SK-N-SH (cell line): ENCODE measurements around the gene TMEM178A. TPM values are rescaled to one million over a fixed set of nuclear protein-coding genes. Genes with fewer than 3 reads are reported as not detected.

Experiments used
- CTCF ChIA-PET: fragments of 300-600, 350-600 bp; formaldehyde crosslinking; extraction: SDS; loops from one replicate; lab custom pipeline; 2021; lab: Yijun Ruan, JAX
- POLR2A ChIA-PET: fragments of 350-600 bp; sonication (Branson Sonifier 250); formaldehyde crosslinking; extraction: SDS; loops from one replicate; lab custom pipeline; 2020; ENCODE audit warnings: antibody characterized with exemption, inconsistent platforms; lab: Yijun Ruan, JAX
- DNase-seq: peaks from one replicate; pipeline ENCODE4 v3.0.0; 2012
- H2AFZ ChIP-seq: fragments of 200-600 bp; sonication (generic); 2 replicates; pipeline ENCODE4 v1.8.1; 2016; ENCODE audit warnings: antibody characterized with exemption, mild to moderate bottlenecking, low read depth
- H3F3A ChIP-seq: fragments of 200-600 bp; sonication (generic); replicated peaks from 2 replicates; pipeline ENCODE3; 2016; ENCODE audit warnings: antibody characterized with exemption, mild to moderate bottlenecking; ENCODE audit not compliant: insufficient read depth
- H3K27ac ChIP-seq, 2 experiments: fragments of 200-500 bp in 1 of 2; fragments of 200-600 bp in 1 of 2; sonication (Bioruptor generic) in 1 of 2; sonication (generic), shearing (Covaris generic) in 1 of 2; 2 replicates each; pipeline versions ENCODE4 v1.5.1 to v1.6.1; 2014 to 2016; ENCODE audit warnings: low read depth in 2 of 2, inconsistent platforms in 1 of 2, low read length in 1 of 2, mild to moderate bottlenecking in 1 of 2, mixed read lengths in 1 of 2
- H3K27me3 ChIP-seq: fragments of 200-600 bp; sonication (generic), shearing (Covaris generic); 2 replicates; pipeline ENCODE4 v1.6.1; 2016; ENCODE audit warnings: mixed run types; ENCODE audit not compliant: insufficient read depth
- H3K36me3 ChIP-seq, 2 experiments: fragments of 200-500 bp in 1 of 2; fragments of 200-600 bp in 1 of 2; sonication (Bioruptor generic) in 1 of 2; sonication (generic) in 1 of 2; replicated peaks in 1 of 2; 2 replicates each; pipeline versions ENCODE3 to v1.5.1; 2014 to 2016; ENCODE audit warnings: low read length in 1 of 2, mild to moderate bottlenecking in 1 of 2; ENCODE audit not compliant: insufficient read depth in 2 of 2, control insufficient read depth in 1 of 2
- H3K4me1 ChIP-seq, 2 experiments: fragments of 200-500 bp in 1 of 2; fragments of 200-600 bp in 1 of 2; sonication (Bioruptor generic) in 1 of 2; sonication (generic), shearing (Covaris generic) in 1 of 2; 2 replicates each; pipeline versions ENCODE4 v1.5.1 to v1.6.1; 2014 to 2016; ENCODE audit warnings: low read depth in 1 of 2, low read length in 1 of 2, mixed run types in 1 of 2; ENCODE audit not compliant: insufficient read depth in 2 of 2, control insufficient read depth in 1 of 2
- H3K4me2 ChIP-seq: fragments of 200-600 bp; sonication (generic), shearing (Covaris generic); 2 replicates; pipeline ENCODE4 v1.6.1; 2017; ENCODE audit warnings: mixed run types
- H3K4me3 ChIP-seq, 2 experiments: fragments of 200-500 bp in 1 of 2; fragments of 200-600 bp in 1 of 2; sonication (Bioruptor generic) in 1 of 2; sonication (generic), shearing (Covaris generic) in 1 of 2; 2 replicates each; pipeline versions ENCODE4 v1.5.1 to v1.8.1; 2014 to 2016; ENCODE audit warnings: low read depth in 2 of 2, inconsistent platforms in 1 of 2, low read length in 1 of 2, mild to moderate bottlenecking in 1 of 2, mixed read lengths in 1 of 2, moderate library complexity in 1 of 2
- H3K79me2 ChIP-seq: fragments of 200-600 bp; sonication (generic); 2 replicates; pipeline ENCODE4 v1.8.1; 2017; ENCODE audit warnings: mild to moderate bottlenecking; ENCODE audit not compliant: insufficient read depth
- H3K9ac ChIP-seq: fragments of 200-600 bp; sonication (generic); 2 replicates; pipeline ENCODE4 v1.6.1; 2017; ENCODE audit warnings: mixed run types
- H3K9me2 ChIP-seq: fragments of 200-600 bp; sonication (generic); 2 replicates; pipeline ENCODE4 v1.6.1; 2017; ENCODE audit warnings: mixed run types
- H3K9me3 ChIP-seq: fragments of 200-600 bp; sonication (generic); 2 replicates; pipeline ENCODE4 v1.6.1; 2017; ENCODE audit warnings: mixed run types, mild to moderate bottlenecking, moderate library complexity
- H4K20me1 ChIP-seq: fragments of 200-600 bp; sonication (generic); 2 replicates; pipeline ENCODE4 v1.6.1; 2017; ENCODE audit warnings: mild to moderate bottlenecking, mixed run types; ENCODE audit not compliant: insufficient read depth
- FOSL2 ChIP-seq: IDR thresholded peaks from 2 replicates; pipeline ENCODE4 v1.4.0; 2012; ENCODE audit warnings: low read depth, mild to moderate bottlenecking, moderate library complexity, borderline replicate concordance
- FOXM1 ChIP-seq: IDR thresholded peaks from 2 replicates; pipeline ENCODE4 v1.4.0; 2012; ENCODE audit warnings: low read depth, mild to moderate bottlenecking
- MXI1 ChIP-seq: IDR thresholded peaks from 2 replicates; pipeline ENCODE4 v1.6.1; 2012; ENCODE audit warnings: mild to moderate bottlenecking, low read depth, low read length, improper control_type of control experiment
- RCOR1 ChIP-seq: fragments of 150-350 bp; IDR thresholded peaks from 2 replicates; pipeline ENCODE4 v1.6.1; 2017; ENCODE audit warnings: antibody characterized with exemption, low read length
- RFX5 ChIP-seq: IDR thresholded peaks from 2 replicates; pipeline ENCODE4 v1.6.1; 2012; ENCODE audit warnings: mild to moderate bottlenecking, improper control_type of control experiment, low read length
- SIN3A ChIP-seq: IDR thresholded peaks from 2 replicates; pipeline ENCODE4 v1.6.1; 2012; ENCODE audit warnings: low read depth, mild to moderate bottlenecking, low read length, moderate library complexity, borderline replicate concordance
- TEAD4 ChIP-seq: IDR thresholded peaks from 2 replicates; pipeline ENCODE4 v1.4.0; 2012; ENCODE audit warnings: mild to moderate bottlenecking, borderline replicate concordance; ENCODE audit not compliant: insufficient read depth
- YY1 ChIP-seq: IDR thresholded peaks from 2 replicates; pipeline ENCODE4 v1.4.0; 2012; ENCODE audit warnings: low read depth, mild to moderate bottlenecking
- WGBS: methylation state at CpG from one replicate; pipeline ENCODE4 v1.1.6; 2017; ENCODE audit warnings: low lambda C conversion rate; 5-methylcytosine and 5-hydroxymethylcytosine counted together
- polyA plus RNA-seq, 3 experiments: library from polyadenylated mRNA; depleted of rRNA; stranded (reverse); fragments of >200 nt; gene quantifications; 2 replicates each; pipeline ENCODE4 v1.2.3, GENCODE V29; 2012
- TF ChIP-seq, protein P1 (sequence below): IDR thresholded peaks from 2 replicates; pipeline ENCODE4 v1.4.0; 2012; ENCODE audit warnings: low read depth, borderline replicate concordance
- TF ChIP-seq, protein P2 (sequence below): fragments of 150-350 bp; IDR thresholded peaks from 2 replicates; pipeline ENCODE4 v1.6.1; 2016; ENCODE audit warnings: mild to moderate bottlenecking, low read depth, low read length
- TF ChIP-seq, protein P3 (sequence below): IDR thresholded peaks from 2 replicates; pipeline ENCODE4 v1.4.0; 2012; ENCODE audit warnings: low read depth, borderline replicate concordance
- TF ChIP-seq, protein P4 (sequence below): IDR thresholded peaks from 2 replicates; pipeline ENCODE4; 2012
- TF ChIP-seq, protein P5 (sequence below): fragments of 200-600 bp; sonication (generic); IDR thresholded peaks from 2 replicates; pipeline ENCODE4 v1.6.1; 2017; ENCODE audit warnings: antibody characterized with exemption, mild to moderate bottlenecking, moderate library complexity

The TMEM178A gene
- polyA plus RNA-seq, 1 of the 3 experiments (the other 2 are of a cell fraction) = 0.84 TPM

DNA sequence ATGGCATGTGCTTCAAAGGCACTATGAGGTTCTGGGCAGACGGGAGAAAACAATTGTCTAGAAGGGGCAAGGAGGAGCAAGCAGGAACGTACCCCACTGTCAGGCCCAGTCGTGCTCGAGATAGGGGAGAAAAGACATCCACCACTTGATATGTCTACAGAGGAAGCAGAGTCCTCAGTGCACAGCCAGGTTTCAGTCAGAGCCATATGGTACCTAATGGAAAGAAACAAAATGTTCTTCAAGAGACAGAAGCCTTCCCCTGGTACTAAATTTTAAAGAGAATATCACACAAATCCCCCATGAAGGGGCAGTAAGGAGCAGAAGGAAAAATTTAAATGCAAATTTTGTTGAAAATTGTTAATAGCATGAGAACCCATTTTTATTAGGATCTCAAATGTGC is 91.4 kb downstream of the TMEM178A start:
- H4K20me1 ChIP-seq = no peaks in the 10 kb centered on the region
- 96% methylated on average over 4 of the region's 4 CpGs for WGBS
- TF ChIP-seq FOXM1 = no peak
- TF ChIP-seq, protein P1, sequence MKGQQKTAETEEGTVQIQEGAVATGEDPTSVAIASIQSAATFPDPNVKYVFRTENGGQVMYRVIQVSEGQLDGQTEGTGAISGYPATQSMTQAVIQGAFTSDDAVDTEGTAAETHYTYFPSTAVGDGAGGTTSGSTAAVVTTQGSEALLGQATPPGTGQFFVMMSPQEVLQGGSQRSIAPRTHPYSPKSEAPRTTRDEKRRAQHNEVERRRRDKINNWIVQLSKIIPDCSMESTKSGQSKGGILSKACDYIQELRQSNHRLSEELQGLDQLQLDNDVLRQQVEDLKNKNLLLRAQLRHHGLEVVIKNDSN = no peak
- TF ChIP-seq YY1 = no peak
- TF ChIP-seq TEAD4 = no peak
- TF ChIP-seq, protein P2, sequence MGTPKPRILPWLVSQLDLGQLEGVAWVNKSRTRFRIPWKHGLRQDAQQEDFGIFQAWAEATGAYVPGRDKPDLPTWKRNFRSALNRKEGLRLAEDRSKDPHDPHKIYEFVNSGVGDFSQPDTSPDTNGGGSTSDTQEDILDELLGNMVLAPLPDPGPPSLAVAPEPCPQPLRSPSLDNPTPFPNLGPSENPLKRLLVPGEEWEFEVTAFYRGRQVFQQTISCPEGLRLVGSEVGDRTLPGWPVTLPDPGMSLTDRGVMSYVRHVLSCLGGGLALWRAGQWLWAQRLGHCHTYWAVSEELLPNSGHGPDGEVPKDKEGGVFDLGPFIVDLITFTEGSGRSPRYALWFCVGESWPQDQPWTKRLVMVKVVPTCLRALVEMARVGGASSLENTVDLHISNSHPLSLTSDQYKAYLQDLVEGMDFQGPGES = no peak
- no peak for TF ChIP-seq FOSL2
- TF ChIP-seq MXI1 = no peak
- TF ChIP-seq, protein P3, sequence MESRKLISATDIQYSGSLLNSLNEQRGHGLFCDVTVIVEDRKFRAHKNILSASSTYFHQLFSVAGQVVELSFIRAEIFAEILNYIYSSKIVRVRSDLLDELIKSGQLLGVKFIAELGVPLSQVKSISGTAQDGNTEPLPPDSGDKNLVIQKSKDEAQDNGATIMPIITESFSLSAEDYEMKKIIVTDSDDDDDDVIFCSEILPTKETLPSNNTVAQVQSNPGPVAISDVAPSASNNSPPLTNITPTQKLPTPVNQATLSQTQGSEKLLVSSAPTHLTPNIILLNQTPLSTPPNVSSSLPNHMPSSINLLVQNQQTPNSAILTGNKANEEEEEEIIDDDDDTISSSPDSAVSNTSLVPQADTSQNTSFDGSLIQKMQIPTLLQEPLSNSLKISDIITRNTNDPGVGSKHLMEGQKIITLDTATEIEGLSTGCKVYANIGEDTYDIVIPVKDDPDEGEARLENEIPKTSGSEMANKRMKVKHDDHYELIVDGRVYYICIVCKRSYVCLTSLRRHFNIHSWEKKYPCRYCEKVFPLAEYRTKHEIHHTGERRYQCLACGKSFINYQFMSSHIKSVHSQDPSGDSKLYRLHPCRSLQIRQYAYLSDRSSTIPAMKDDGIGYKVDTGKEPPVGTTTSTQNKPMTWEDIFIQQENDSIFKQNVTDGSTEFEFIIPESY = no peak
- POLR2A ChIA-PET = no interaction called here
- H3K79me2 ChIP-seq = 0 out of 2 replicates have a peak, but pooled peaks cover 6% of the 10 kb centered on the region
- DNase-seq = no peak
- H3K27ac ChIP-seq = no peak overlapping the region
- H3K9ac ChIP-seq = no peak overlapping the region
- no peak overlapping the region for H2AFZ ChIP-seq
- no peaks in the 10 kb centered on the region for H3K27me3 ChIP-seq
- CTCF ChIA-PET = interaction anchor here (1.0 kb wide), 1 partner anchor 28 kb away, joined by 3 read pairs; no protein-coding TSS in a partner anchor
- no peaks in the 10 kb centered on the region; a peak in 1 of 4 replicates for H3K4me1 ChIP-seq
- H3K4me2 ChIP-seq = no peak overlapping the region
- H3K36me3 ChIP-seq = peaks cover 93 to 99% of the 10 kb centered on the region in 2 experiments
- H3K9me2 ChIP-seq = 0 out of 2 replicates have a peak, but pooled peaks cover 6% of the 10 kb centered on the region
- H3K4me3 ChIP-seq = no peak overlapping the region
- H3K9me3 ChIP-seq = no peaks in the 10 kb centered on the region
- no peaks in the 10 kb centered on the region for H3F3A ChIP-seq

DNA sequence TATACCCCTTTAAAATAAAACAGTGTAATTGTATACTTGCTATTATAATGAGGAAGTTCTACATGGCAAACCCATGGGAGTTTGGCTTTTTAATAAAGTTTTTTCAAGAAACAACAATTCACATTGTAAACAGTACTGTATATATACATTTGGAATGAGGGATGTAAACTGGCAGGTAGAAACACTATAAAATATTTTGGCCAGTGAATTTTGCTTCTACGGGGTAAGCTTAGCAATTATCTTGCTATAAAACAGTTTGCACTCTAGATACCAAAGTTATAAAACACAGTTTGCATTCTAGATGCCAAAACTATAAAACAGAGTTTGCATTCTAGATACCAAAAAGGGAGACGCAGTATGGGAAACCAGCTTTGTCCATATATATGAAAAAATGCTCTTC is 96.7 kb downstream of the TMEM178A start:
- WGBS = 99% methylated on average over 2 of the region's 2 CpGs
- peaks cover 83 to 94% of the 10 kb centered on the region in 2 experiments for H3K36me3 ChIP-seq
- no peak for DNase-seq
- no peak overlapping the region for H3K4me2 ChIP-seq
- H3K4me3 ChIP-seq = no peak overlapping the region
- H3K27me3 ChIP-seq = no peaks in the 10 kb centered on the region
- H3K79me2 ChIP-seq = 0 out of 2 replicates have a peak, but pooled peaks cover 6% of the 10 kb centered on the region
- no peak overlapping the region for H2AFZ ChIP-seq
- TF ChIP-seq, protein P4, sequence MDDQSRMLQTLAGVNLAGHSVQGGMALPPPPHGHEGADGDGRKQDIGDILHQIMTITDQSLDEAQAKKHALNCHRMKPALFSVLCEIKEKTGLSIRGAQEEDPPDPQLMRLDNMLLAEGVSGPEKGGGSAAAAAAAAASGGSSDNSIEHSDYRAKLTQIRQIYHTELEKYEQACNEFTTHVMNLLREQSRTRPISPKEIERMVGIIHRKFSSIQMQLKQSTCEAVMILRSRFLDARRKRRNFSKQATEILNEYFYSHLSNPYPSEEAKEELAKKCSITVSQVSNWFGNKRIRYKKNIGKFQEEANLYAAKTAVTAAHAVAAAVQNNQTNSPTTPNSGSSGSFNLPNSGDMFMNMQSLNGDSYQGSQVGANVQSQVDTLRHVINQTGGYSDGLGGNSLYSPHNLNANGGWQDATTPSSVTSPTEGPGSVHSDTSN = no peak
- TF ChIP-seq TEAD4 (no peak), RFX5 (no peak), FOXM1 (no peak), RCOR1 (no peak), SIN3A (no peak)
- TF ChIP-seq, protein P5, sequence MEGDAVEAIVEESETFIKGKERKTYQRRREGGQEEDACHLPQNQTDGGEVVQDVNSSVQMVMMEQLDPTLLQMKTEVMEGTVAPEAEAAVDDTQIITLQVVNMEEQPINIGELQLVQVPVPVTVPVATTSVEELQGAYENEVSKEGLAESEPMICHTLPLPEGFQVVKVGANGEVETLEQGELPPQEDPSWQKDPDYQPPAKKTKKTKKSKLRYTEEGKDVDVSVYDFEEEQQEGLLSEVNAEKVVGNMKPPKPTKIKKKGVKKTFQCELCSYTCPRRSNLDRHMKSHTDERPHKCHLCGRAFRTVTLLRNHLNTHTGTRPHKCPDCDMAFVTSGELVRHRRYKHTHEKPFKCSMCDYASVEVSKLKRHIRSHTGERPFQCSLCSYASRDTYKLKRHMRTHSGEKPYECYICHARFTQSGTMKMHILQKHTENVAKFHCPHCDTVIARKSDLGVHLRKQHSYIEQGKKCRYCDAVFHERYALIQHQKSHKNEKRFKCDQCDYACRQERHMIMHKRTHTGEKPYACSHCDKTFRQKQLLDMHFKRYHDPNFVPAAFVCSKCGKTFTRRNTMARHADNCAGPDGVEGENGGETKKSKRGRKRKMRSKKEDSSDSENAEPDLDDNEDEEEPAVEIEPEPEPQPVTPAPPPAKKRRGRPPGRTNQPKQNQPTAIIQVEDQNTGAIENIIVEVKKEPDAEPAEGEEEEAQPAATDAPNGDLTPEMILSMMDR = no peak
- TF ChIP-seq, protein P3 = no peak
- H3K9me3 ChIP-seq = no peaks in the 10 kb centered on the region
- H4K20me1 ChIP-seq = no peaks in the 10 kb centered on the region
- POLR2A ChIA-PET = no interaction called here
- H3K4me1 ChIP-seq = no peaks in the 10 kb centered on the region; a peak in 1 of 4 replicates
- H3K9me2 ChIP-seq = no peaks in the 10 kb centered on the region
- CTCF ChIA-PET = no interaction called here
- H3K9ac ChIP-seq = no peak overlapping the region
- H3K27ac ChIP-seq = no peak overlapping the region
- no peaks in the 10 kb centered on the region for H3F3A ChIP-seq
